ENCODE data around the gene NPY2R. TPM values are rescaled to one million over a fixed set of nuclear protein-coding genes. Genes with fewer than 3 reads are reported as not detected.

NPY2R gene
- total RNA-seq, 1 experiment from 2014 or later, result not detected

DNA sequence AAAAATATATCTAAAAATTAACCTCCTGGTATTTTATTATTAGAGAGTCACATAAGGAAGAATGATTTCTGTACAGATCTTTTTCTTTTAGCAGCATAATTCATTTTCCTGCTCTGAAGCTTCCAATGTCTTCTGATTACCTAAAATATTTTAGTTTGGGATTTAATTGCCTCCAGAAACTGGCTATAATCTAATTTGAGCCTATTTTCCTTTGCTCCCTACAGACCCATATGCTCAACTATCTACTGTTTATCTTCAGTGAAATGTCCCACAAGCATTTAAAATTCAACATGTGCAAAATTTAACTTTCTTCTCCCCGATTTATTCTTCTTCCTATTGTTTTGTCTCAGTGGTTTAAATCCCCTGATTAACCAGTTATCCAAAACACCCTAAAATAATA lies 29.1 kb downstream of the NPY2R start:
- no peaks in the 10 kb centered on the region for H3K36me3 ChIP-seq

DNA sequence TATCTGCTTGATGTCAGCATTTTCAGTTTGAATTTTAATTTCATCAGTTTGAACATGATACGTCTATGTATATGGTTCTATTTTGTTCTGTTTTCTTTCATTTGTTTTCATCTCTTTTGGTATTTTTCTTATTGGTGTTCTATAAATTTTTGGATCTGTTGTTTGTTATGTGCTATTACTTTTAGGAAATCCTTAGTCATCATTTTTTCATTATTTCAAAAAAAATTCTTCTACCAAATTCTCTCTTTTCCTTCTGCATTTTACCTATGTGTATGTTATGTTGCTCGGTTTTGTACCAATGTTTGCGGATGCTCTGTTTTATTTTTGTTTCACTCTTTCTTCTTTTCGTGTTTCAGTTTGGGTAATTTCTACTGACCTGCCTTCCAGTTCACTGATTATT lies 32.8 kb downstream of the NPY2R start:
- Histone ChIP-seq H3K4me3 (no peak overlapping the region), H3K9me3 (no peaks in the 10 kb centered on the region), H3K36me3 (no peaks in the 10 kb centered on the region), H3K27me3 (no peaks in the 10 kb centered on the region)
- no peak for DNase-seq

More for the DNA sequence above, 29.1 kb downstream of the NPY2R start:
- DNase-seq, result no peak
- Histone ChIP-seq H3K27me3 (no peaks in the 10 kb centered on the region), H3K4me3 (no peak overlapping the region), H3K9me3 (no peaks in the 10 kb centered on the region)

DNA sequence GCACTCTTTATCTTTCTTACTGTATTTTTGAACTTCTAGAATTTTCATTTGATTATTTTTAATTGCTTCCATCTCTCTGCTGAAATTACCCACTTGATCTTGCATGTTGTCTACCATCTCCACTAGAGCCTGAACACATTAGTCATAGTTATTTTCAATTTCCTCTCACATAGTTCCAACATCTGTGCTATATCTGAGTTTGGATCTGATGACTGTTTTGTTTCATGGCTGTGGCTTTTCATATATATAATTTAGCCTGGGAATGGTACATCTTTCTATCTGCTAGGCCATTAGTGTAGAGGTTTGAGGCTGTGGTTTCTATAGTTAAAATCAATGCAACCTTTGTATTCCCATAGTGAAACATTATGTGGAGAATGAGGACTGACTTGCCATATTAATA lies 33.2 kb downstream of the NPY2R start:
- no peaks in the 10 kb centered on the region for H3K9me3 ChIP-seq
- no peak overlapping the region for H3K4me3 ChIP-seq

DNA sequence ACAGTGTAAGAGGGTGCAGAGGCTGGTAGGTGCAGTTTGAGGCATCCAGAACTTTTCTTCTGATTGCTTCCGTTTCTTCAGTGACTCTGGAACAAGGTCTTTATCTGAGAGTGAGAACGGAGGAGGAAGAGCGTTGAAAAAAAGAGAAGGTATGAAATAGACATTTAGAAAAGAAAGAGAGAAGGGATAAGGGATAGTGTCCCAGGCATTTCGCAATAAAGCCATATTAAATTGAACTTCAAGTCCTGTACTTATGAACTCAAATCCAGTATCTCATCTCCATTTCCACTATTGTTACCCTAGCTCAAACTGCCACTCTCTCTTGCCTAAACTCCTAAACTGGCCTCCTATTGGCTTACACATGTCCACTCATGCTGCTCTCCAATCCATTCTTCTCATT lies 36.7 kb downstream of the NPY2R start:
- no peaks in the 10 kb centered on the region for H3K36me3 ChIP-seq
- H3K27me3 ChIP-seq, result no peaks in the 10 kb centered on the region
- no peak for DNase-seq
- no peak overlapping the region for H3K4me3 ChIP-seq
- no peaks in the 10 kb centered on the region for H3K9me3 ChIP-seq

More for the DNA sequence above, 33.2 kb downstream of the NPY2R start:
- H3K27me3 ChIP-seq, result no peaks in the 10 kb centered on the region
- H3K36me3 ChIP-seq, result no peaks in the 10 kb centered on the region
- DNase-seq, result no peak

DNA sequence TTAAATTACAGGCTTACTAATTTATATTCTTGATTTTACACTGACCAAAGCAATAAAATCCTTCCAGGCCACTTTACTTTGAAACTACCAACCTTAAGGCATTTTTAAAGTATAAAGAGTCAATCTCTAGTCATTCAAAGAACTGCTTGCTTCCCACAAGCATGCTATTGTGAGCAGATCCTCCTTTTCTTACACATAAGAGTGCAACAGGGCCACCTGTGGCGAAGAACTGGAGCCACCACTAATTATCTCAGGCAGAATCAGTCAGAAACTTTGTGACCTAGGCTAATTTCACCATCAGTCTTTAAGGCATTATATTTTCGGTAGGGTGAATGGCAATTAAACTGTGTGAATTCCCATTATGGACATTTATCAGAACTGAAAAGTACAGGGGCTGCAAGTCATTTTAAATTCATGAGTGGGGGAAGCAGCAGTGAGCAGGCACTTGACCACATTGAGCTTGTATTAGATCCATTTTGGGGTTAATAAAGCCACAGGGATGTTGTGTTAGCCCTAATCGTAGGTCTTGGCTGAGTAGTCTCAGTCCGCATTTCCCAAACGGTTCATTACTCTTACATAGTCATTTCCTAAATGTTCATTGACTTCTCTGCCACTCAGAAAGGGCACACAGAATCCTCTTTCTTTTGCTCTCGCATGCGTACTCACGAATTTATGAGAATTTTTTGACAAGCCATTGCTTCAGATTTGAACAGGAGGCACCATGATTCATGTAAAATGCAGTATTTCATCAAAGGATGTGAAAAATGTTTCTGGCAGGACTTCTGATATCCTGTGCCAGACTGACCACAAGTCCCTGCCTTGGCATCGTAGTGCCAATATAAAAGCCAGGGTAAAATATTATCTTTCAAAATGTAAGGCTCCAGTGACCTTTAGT lies 39.8 kb downstream of the NPY2R start:
- Histone ChIP-seq H3K36me3 (no peaks in the 10 kb centered on the region), H3K4me3 (no peak overlapping the region), H3K9me3 (no peaks in the 10 kb centered on the region), H3K27me3 (no peaks in the 10 kb centered on the region)
- DNase-seq, result peak; percentile 16

DNA sequence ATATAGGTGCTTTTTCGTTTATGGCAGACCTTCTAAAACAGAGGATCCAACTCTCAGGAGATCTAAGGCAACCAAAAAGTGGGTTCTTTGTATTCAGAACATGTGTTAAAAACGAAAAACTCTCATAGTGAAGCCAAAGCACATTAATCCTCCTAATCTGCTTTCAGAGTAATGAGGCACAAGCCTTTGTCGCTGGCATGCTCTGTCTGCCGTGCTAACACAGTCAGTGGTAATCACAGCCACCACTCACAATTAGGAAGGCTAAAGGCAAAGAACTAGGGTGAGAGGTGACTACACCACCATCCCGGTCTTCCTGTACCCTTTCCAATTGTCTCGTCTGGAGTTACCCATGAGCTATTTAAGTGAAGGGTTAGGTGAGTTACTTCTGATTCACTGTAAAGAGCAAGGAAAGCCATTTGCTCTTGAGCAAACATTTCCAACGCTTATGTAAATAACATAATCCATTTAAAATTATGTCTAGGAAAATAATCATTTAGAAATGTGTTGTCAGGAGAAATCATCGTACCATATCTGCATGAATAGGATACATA lies 40.7 kb downstream of the NPY2R start:
- no peaks in the 10 kb centered on the region for H3K9me3 ChIP-seq
- no peaks in the 10 kb centered on the region for H3K36me3 ChIP-seq
- DNase-seq, result no peak
- H3K4me3 ChIP-seq, result no peak overlapping the region
- H3K27me3 ChIP-seq, result no peaks in the 10 kb centered on the region

DNA sequence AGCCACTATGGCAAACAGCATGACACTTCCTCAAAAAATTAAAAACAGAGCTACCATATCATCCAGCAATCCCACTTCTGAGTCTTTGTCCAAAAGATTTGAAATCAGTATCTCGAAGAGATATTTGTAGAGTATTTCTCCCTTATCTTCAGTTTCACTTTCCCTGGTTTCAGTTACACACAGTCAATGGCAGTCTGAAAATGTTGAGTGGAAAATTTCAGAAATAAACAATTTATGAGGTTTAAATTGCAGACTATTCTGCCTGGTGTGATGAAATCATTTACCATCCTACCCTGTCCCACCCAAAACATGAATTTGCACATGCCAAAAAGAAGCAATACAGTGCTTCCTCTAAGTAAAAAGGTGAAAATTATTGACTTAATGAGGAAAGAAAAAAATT lies 43.9 kb downstream of the NPY2R start:
- Histone ChIP-seq H3K36me3 (no peaks in the 10 kb centered on the region), H3K9me3 (no peaks in the 10 kb centered on the region), H3K27me3 (no peaks in the 10 kb centered on the region), H3K4me3 (no peak overlapping the region)
- no peak for DNase-seq

DNA sequence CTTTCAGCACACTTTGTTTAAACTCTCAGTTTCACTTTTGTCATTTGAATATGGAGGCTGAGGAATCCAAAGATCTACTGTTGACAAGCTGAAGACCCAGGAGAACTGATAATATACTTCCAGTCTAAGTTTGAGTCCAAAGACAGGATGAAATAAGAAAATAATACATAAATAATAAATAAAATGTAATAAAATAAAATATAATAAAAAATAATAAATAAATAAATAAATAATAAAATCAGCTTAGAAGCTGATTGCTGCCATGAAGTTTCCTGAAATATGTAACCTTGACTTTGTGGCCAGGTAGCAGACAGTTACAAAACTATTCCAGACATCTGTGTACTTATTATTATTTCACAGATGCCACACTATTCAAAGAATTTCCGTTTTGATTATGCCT lies 55.0 kb downstream of the NPY2R start:
- Histone ChIP-seq H3K27me3 (no peaks in the 10 kb centered on the region), H3K4me3 (no peak overlapping the region), H3K9me3 (no peaks in the 10 kb centered on the region), H3K36me3 (no peaks in the 10 kb centered on the region)
- no peak for DNase-seq

DNA sequence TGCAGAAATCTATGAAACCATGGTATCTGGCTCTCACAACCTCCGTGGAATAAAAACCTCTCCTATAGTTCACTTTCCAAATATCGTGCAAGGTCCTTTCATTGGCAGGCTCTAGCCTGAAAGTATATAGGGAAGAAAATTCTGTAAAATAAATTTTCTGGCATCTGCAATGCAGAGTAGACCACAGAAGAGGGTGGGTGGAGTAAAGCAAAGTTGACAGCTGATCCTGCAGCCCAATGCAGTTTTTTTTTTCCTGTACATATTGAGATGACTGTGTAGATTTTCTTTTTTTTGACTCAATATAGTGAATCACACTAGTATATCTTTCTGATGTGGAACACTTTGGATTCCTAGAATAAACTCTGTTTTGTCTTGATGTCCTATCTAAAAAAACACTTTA lies 56.7 kb downstream of the NPY2R start:
- Histone ChIP-seq H3K4me3 (no peak overlapping the region), H3K27me3 (no peaks in the 10 kb centered on the region), H3K36me3 (no peaks in the 10 kb centered on the region), H3K9me3 (no peaks in the 10 kb centered on the region)
- no peak for DNase-seq

Other genes starting within 250 kb of the NPY2R start
- 3.8 and 4.3 TPM in 2 replicates for gene MAP9, start 168.3 kb downstream of the NPY2R start, total RNA-seq (2014; rRNA removed; shearing (Covaris generic); ENCODE audit: low replicate concordance)